Mesothelial cell of epicardium (in vitro differentiated cells): ENCODE data around the gene PLCB4. TPM values are rescaled to one million over a fixed set of nuclear protein-coding genes. Genes with fewer than 3 reads are reported as not detected.

Experiments
- DNase-seq, 2 experiments: peaks; one replicate each; pipeline ENCODE4 v3.0.0; 2021; ENCODE audit warnings: low spot score in 2 of 2; ENCODE audit not compliant: unreplicated experiment in 2 of 2
- H3K27ac Mint-ChIP-seq: 2 replicates; pipeline ENCODE4 v1.8.0; 2021; ENCODE audit warnings: mixed read lengths
- H3K27me3 Mint-ChIP-seq: 2 replicates; pipeline ENCODE4 v1.8.0; 2021; ENCODE audit warnings: low read depth, mixed read lengths
- H3K36me3 Mint-ChIP-seq: 2 replicates; pipeline ENCODE4 v1.8.0; 2021; ENCODE audit warnings: mixed read lengths
- H3K4me1 Mint-ChIP-seq: 2 replicates; pipeline ENCODE4 v1.8.0; 2021; ENCODE audit warnings: mixed read lengths
- H3K4me3 Mint-ChIP-seq: 2 replicates; pipeline ENCODE4 v1.8.0; 2021; ENCODE audit warnings: mild to moderate bottlenecking, moderate library complexity, mixed read lengths
- H3K9me3 Mint-ChIP-seq: 2 replicates; pipeline ENCODE4 v1.8.0; 2021; ENCODE audit warnings: mixed read lengths
- CTCF ChIP-seq: fragments of 200-600 bp; sonication (generic); IDR thresholded peaks from one replicate; pipeline ENCODE4 v1.5.0; 2021; ENCODE audit warnings: antibody characterized with exemption; ENCODE audit not compliant: unreplicated experiment
- total RNA-seq: library from RNA; stranded (reverse); gene quantifications from 3 replicates; pipeline ENCODE4 v1.2.1, GENCODE V29; 2021

Gene PLCB4
- total RNA-seq, 1 donor from 2014 or later: 14.0 TPM

GRCh38 chr20:9491324-9491723 is 422.4 kb downstream of the PLCB4 start:
- TF ChIP-seq CTCF: no peak
- peaks cover 3% of the 10 kb centered on the region for H3K4me1 Mint-ChIP-seq
- peaks cover 48% of the 10 kb centered on the region for H3K27me3 Mint-ChIP-seq
- DNase-seq: no peak
- H3K4me3 Mint-ChIP-seq: no peak overlapping the region
- no peaks in the 10 kb centered on the region for H3K36me3 Mint-ChIP-seq
- H3K9me3 Mint-ChIP-seq: peaks cover 7% of the 10 kb centered on the region
- H3K27ac Mint-ChIP-seq: no peak overlapping the region

- TF ChIP-seq CTCF: no peak
- Mint-ChIP-seq H3K27ac (no peak overlapping the region), H3K4me3 (no peak overlapping the region), H3K36me3 (no peaks in the 10 kb centered on the region), H3K4me1 (peaks cover 3% of the 10 kb centered on the region), H3K27me3 (peaks cover 44% of the 10 kb centered on the region), H3K9me3 (peaks cover 7% of the 10 kb centered on the region)
- DNase-seq: no peak
These were observed 423.2 kb downstream of the PLCB4 start for GRCh38 chr20:9492067-9492466.

- no peak for TF ChIP-seq CTCF
- Mint-ChIP-seq H3K9me3 (peaks cover 7% of the 10 kb centered on the region), H3K4me3 (no peak overlapping the region), H3K27ac (no peak overlapping the region), H3K4me1 (peaks cover 3% of the 10 kb centered on the region), H3K27me3 (peaks cover 40% of the 10 kb centered on the region), H3K36me3 (no peaks in the 10 kb centered on the region)
- DNase-seq: no peak
These were observed 424.9 kb downstream of the PLCB4 start for GRCh38 chr20:9493803-9494202.

GRCh38 chr20:9495701-9496100 is 426.8 kb downstream of the PLCB4 start:
- Mint-ChIP-seq H3K4me1 (peaks cover 3% of the 10 kb centered on the region), H3K9me3 (peaks cover 7% of the 10 kb centered on the region), H3K27ac (no peak overlapping the region), H3K36me3 (no peaks in the 10 kb centered on the region), H3K27me3 (peaks cover 24% of the 10 kb centered on the region), H3K4me3 (no peak overlapping the region)
- DNase-seq: no peak
- no peak for TF ChIP-seq CTCF

GRCh38 chr20:9496155-9496554 is 427.3 kb downstream of the PLCB4 start:
- Mint-ChIP-seq H3K9me3 (peaks cover 7% of the 10 kb centered on the region), H3K27me3 (peaks cover 24% of the 10 kb centered on the region), H3K4me3 (no peak overlapping the region), H3K4me1 (peaks cover 3% of the 10 kb centered on the region), H3K27ac (no peak overlapping the region), H3K36me3 (no peaks in the 10 kb centered on the region)
- no peak for DNase-seq
- no peak for TF ChIP-seq CTCF

GRCh38 chr20:9498322-9498721 is 429.4 kb downstream of the PLCB4 start:
- Mint-ChIP-seq H3K27ac (no peak overlapping the region), H3K9me3 (peaks cover 7% of the 10 kb centered on the region), H3K27me3 (peaks cover 14% of the 10 kb centered on the region), H3K4me1 (no peaks in the 10 kb centered on the region), H3K4me3 (no peak overlapping the region), H3K36me3 (no peaks in the 10 kb centered on the region)
- no peak for TF ChIP-seq CTCF
- no peak for DNase-seq
